ENCODE measurements around the gene SGIP1. TPM values are rescaled to one million over a fixed set of nuclear protein-coding genes. Genes with fewer than 3 reads are reported as not detected.

The SGIP1 gene
- total and polyA plus RNA-seq, 2 donors (not counting 3 experiments of a cell fraction or from before 2014, with no cell fraction given), result 30.9 to 68.9 TPM

- no peaks in the 10 kb centered on the region for H3K4me1 ChIP-seq (ENCODE audit: control insufficient read depth, extremely low read depth, insufficient read depth, low read length)
- no peaks in the 10 kb centered on the region for H4K20me1 ChIP-seq (replicated peaks; ENCODE audit: control insufficient read depth, extremely low read depth, insufficient read depth, low read length)
- ChIA-PET CTCF (interaction anchor here (1.4 to 1.5 kb wide), 2 partner anchors 13 to 67 kb away, joined by 3 to 4 read pairs; no protein-coding TSS in a partner anchor), POLR2A (no interaction called here)
- H3K27ac ChIP-seq (ENCODE audit: insufficient read depth, low read depth, low read length), result no peak overlapping the region
- BruUV-seq (replicated peaks), result no TSS peak
- no peaks in the 10 kb centered on the region for H3K9me3 ChIP-seq (replicated peaks; ENCODE audit: control insufficient read depth, insufficient read depth, low read length)
- no peak overlapping the region for H3K4me2 ChIP-seq (ENCODE audit: insufficient read depth, low read length)
- no peaks in the 10 kb centered on the region for H3K79me2 ChIP-seq (ENCODE audit: control insufficient read depth, insufficient read depth, low read length)
- no peaks in the 10 kb centered on the region for H3K27me3 ChIP-seq (ENCODE audit: control insufficient read depth in 2 of 2, insufficient read depth in 2 of 2, low read length in 2 of 2)
- H3K36me3 ChIP-seq (ENCODE audit: control insufficient read depth in 2 of 2, extremely low read depth in 1 of 2, insufficient read depth in 2 of 2, low read length in 2 of 2), result no peaks in the 10 kb centered on the region
- DNase-seq (ENCODE audit: low read depth, low spot score) (no peak), FAIRE-seq (no peak)
- dilution Hi-C loops (cut with MboI; ENCODE audit: extremely low pct_ligation_motif_present, low sequenced_read_pairs), result no loop called here
- no peak overlapping the region for H3K9ac ChIP-seq (replicated peaks; ENCODE audit: extremely low read depth, insufficient read depth, low read length)
- H3K9me1 ChIP-seq (replicated peaks; ENCODE audit: control insufficient read depth, extremely low read depth, insufficient read depth, low read length), result no peaks in the 10 kb centered on the region
- intact Hi-C loops (cut with micrococcal nuclease), result no loop called here
- H2AFZ ChIP-seq (ENCODE audit: low read depth, low read length), result no peak overlapping the region
- no peak for TF ChIP-seq POLR2AphosphoS5 (IDR thresholded peaks at IDR 0.05; ENCODE audit: insufficient read depth, low read depth, low read length)
- no peak for TF ChIP-seq EZH2 (IDR thresholded peaks at IDR 0.05; ENCODE audit: borderline replicate concordance, low read depth, low read length, severe bottlenecking)
- no peak for TF ChIP-seq POLR2A (IDR thresholded peaks at IDR 0.05; ENCODE audit: low read depth, low read length)
- no peak for TF ChIP-seq FOS (IDR thresholded peaks at IDR 0.05; ENCODE audit: borderline replicate concordance, insufficient read depth, low read length)
- TF ChIP-seq GATA2 (IDR thresholded peaks at IDR 0.05; ENCODE audit: insufficient read depth, insufficient read length, low read depth, low read length), result no peak
- TF ChIP-seq JUN (IDR thresholded peaks at IDR 0.05; ENCODE audit: borderline replicate concordance, insufficient read depth, insufficient read length, low read depth), result no peak
- TF ChIP-seq MAX (IDR thresholded peaks at IDR 0.05; ENCODE audit: insufficient read depth, insufficient read length), result no peak
- no peak for TF ChIP-seq MYC (IDR thresholded peaks at IDR 0.05; ENCODE audit: low read depth, low read length)
- no peak for TF ChIP-seq CTCF (IDR thresholded peaks at IDR 0.05; ENCODE audit: extremely low read depth in 1 of 2, insufficient read depth in 1 of 2, low read depth in 1 of 2, low read length in 2 of 2)
- no peak overlapping the region for H3K4me3 ChIP-seq (replicated peaks in 1 of 3; ENCODE audit: insufficient read depth in 1 of 3, low read depth in 1 of 3, low read length in 3 of 3)
These were observed 13.3 kb upstream of the SGIP1 start for GRCh38 chr1:66520655-66521054.
